Measurements from ENCODE around the gene LBR.
A peak's percentile ranks its signal among the peaks of the same experiment; 100 is the strongest.

- TF ChIP-seq, protein P1, sequence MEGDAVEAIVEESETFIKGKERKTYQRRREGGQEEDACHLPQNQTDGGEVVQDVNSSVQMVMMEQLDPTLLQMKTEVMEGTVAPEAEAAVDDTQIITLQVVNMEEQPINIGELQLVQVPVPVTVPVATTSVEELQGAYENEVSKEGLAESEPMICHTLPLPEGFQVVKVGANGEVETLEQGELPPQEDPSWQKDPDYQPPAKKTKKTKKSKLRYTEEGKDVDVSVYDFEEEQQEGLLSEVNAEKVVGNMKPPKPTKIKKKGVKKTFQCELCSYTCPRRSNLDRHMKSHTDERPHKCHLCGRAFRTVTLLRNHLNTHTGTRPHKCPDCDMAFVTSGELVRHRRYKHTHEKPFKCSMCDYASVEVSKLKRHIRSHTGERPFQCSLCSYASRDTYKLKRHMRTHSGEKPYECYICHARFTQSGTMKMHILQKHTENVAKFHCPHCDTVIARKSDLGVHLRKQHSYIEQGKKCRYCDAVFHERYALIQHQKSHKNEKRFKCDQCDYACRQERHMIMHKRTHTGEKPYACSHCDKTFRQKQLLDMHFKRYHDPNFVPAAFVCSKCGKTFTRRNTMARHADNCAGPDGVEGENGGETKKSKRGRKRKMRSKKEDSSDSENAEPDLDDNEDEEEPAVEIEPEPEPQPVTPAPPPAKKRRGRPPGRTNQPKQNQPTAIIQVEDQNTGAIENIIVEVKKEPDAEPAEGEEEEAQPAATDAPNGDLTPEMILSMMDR (IDR thresholded peaks at IDR 0.05), result no peak
- TF ChIP-seq POLR2AphosphoS5 (IDR thresholded peaks at IDR 0.05), result peak in 1 of 3 donors; percentile 11
Measured at GRCh38 chr1:225428068-225428880, 436 bp upstream of the LBR start.

Data from suprapubic skin (tissue), 3 donors.